Measurements from ENCODE around the gene KLHL35.

DNA sequence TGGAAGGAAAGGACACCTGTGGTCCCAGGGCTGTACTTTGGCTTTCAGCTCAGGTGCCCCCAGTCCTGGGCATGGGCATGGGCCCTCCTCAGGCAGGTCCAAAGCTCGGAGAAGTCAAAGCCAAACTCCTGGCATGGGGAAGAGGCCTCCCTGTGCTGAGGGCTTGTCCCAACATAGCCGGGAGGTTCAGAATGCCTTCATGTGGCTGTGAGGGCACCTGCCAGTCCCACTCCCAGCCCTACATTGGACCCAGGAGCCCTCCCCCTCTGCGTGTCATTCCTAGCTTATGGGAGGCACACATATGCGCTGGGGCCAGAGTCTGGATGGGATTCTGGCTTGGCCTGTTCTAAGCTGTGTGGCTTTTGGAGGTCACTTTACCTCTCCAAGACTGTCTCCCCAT, 1.0 kb upstream of the KLHL35 start:
- TF ChIP-seq SIN3A (IDR thresholded peaks at IDR 0.05; ENCODE audit: borderline replicate concordance, insufficient read depth, low read length) (no peak), POLR2AphosphoS5 (IDR thresholded peaks at IDR 0.05; ENCODE audit: low read depth, low read length) (no peak), TAF1 (IDR thresholded peaks at IDR 0.05; ENCODE audit: borderline replicate concordance, insufficient read depth, low read length) (no peak), FOXP2 (optimal IDR thresholded peaks at IDR 0.05; ENCODE audit: borderline replicate concordance, extremely low read depth, extremely low read length, insufficient read depth) (no peak)
- TF ChIP-seq, protein P1, sequence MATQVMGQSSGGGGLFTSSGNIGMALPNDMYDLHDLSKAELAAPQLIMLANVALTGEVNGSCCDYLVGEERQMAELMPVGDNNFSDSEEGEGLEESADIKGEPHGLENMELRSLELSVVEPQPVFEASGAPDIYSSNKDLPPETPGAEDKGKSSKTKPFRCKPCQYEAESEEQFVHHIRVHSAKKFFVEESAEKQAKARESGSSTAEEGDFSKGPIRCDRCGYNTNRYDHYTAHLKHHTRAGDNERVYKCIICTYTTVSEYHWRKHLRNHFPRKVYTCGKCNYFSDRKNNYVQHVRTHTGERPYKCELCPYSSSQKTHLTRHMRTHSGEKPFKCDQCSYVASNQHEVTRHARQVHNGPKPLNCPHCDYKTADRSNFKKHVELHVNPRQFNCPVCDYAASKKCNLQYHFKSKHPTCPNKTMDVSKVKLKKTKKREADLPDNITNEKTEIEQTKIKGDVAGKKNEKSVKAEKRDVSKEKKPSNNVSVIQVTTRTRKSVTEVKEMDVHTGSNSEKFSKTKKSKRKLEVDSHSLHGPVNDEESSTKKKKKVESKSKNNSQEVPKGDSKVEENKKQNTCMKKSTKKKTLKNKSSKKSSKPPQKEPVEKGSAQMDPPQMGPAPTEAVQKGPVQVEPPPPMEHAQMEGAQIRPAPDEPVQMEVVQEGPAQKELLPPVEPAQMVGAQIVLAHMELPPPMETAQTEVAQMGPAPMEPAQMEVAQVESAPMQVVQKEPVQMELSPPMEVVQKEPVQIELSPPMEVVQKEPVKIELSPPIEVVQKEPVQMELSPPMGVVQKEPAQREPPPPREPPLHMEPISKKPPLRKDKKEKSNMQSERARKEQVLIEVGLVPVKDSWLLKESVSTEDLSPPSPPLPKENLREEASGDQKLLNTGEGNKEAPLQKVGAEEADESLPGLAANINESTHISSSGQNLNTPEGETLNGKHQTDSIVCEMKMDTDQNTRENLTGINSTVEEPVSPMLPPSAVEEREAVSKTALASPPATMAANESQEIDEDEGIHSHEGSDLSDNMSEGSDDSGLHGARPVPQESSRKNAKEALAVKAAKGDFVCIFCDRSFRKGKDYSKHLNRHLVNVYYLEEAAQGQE (IDR thresholded peaks at IDR 0.05; ENCODE audit: insufficient read depth in 1 of 2, low read depth in 2 of 2, low read length in 2 of 2), result no peak

All from PFSK-1 (cell line).